B cell (primary cell): ENCODE results near the gene ACHE. TPM values are rescaled to one million over a fixed set of nuclear protein-coding genes. Genes with fewer than 3 reads are reported as not detected.

Experiments used
- ATAC-seq: fragments of 200-7000 bp; cut with Tn5 transposase; one replicate; pipeline ENCODE4 v1.10.0; 2021; ENCODE audit warnings: low read depth, mild to moderate bottlenecking, moderate number of reproducible peaks, moderate library complexity
- CTCF ChIA-PET: fragments of 350-600 bp; sonication (Branson Sonifier 250); formaldehyde crosslinking; loops from one replicate; lab custom pipeline; 2021; ENCODE audit warnings: antibody characterized with exemption, inconsistent platforms; lab: Charles Lee
- POLR2A ChIA-PET: fragments of 350-600 bp; sonication (Branson Sonifier 250); formaldehyde crosslinking; loops from one replicate; lab custom pipeline; 2021; ENCODE audit warnings: antibody characterized with exemption; lab: Charles Lee
- DNase-seq: peaks from one replicate; pipeline ENCODE4 v3.0.0; 2013
- H2AFZ ChIP-seq: 2 replicates; pipeline ENCODE4 v1.6.1; 2012; ENCODE audit warnings: mild to moderate bottlenecking, low read depth, low read length; ENCODE audit not compliant: insufficient read depth, poor library complexity, severe bottlenecking
- H3K27ac ChIP-seq, 2 donors: 1 replicate in 1 of 2; 2 replicates in 1 of 2; pipeline ENCODE4 v1.5.1; 2012 to 2013; ENCODE audit warnings: low read length in 2 of 2, mild to moderate bottlenecking in 2 of 2, moderate library complexity in 1 of 2
- H3K27me3 ChIP-seq, 4 experiments: fragments of 200-600 bp in 1 of 4; sonication (generic) in 1 of 4; replicated peaks in 1 of 4; 1 replicate in 2 of 4; 2 replicates in 2 of 4; pipeline versions ENCODE4 v1.6.1 to v1.7.0; 2013 to 2016; ENCODE audit warnings: low read length in 3 of 4, mild to moderate bottlenecking in 2 of 4, mixed read lengths in 1 of 4, moderate library complexity in 1 of 4; ENCODE audit not compliant: insufficient read depth in 4 of 4, control insufficient read depth in 3 of 4; ENCODE audit errors: control extremely low read depth in 1 of 4
- H3K36me3 ChIP-seq, 2 experiments: replicated peaks in 1 of 2; 1 replicate in 1 of 2; 2 replicates in 1 of 2; pipeline versions ENCODE4 v1.6.1 to v1.7.1; 2013; ENCODE audit warnings: low read length in 1 of 2; ENCODE audit not compliant: insufficient read depth in 2 of 2, control insufficient read depth in 1 of 2; ENCODE audit errors: control extremely low read depth in 1 of 2, extremely low read depth in 1 of 2
- H3K4me1 ChIP-seq, 2 donors: fragments of 200-600 bp in 1 of 2; sonication (generic) in 1 of 2; 1 replicate in 1 of 2; 2 replicates in 1 of 2; pipeline versions ENCODE4 v1.5.1 to v1.6.1; 2013 to 2017; ENCODE audit warnings: low read length in 2 of 2; ENCODE audit not compliant: control insufficient read depth in 2 of 2, insufficient read depth in 2 of 2
- H3K4me2 ChIP-seq: replicated peaks from 2 replicates; pipeline ENCODE3; 2012; ENCODE audit warnings: mild to moderate bottlenecking, low read depth, low read length; ENCODE audit not compliant: poor library complexity, severe bottlenecking
- H3K4me3 ChIP-seq, 5 experiments: fragments of 200-600 bp in 1 of 5; sonication (generic) in 1 of 5; 1 replicate in 3 of 5; 2 replicates in 2 of 5; pipeline versions ENCODE4 v1.5.1 to v1.7.0; 2011 to 2016; ENCODE audit warnings: low read length in 4 of 5, mild to moderate bottlenecking in 4 of 5, low read depth in 2 of 5, control low read depth in 1 of 5, moderate library complexity in 1 of 5; ENCODE audit not compliant: insufficient read depth in 1 of 5; ENCODE audit errors: control extremely low read depth in 1 of 5, extremely low read depth in 1 of 5
- H3K79me2 ChIP-seq: fragments of 200-600 bp; sonication (generic); one replicate; pipeline ENCODE4 v1.6.0; 2016; ENCODE audit warnings: low read length; ENCODE audit not compliant: control insufficient read depth, insufficient read depth
- H3K9ac ChIP-seq: fragments of 200-600 bp; sonication (generic); 2 replicates; pipeline ENCODE4 v1.6.1; 2017; ENCODE audit warnings: mild to moderate bottlenecking, low read length, moderate library complexity
- H3K9me3 ChIP-seq, 3 donors: one replicate each; pipeline versions ENCODE4 v1.6.1 to v1.7.1; 2013; ENCODE audit warnings: low read length in 2 of 3; ENCODE audit not compliant: control insufficient read depth in 2 of 3, insufficient read depth in 1 of 3; ENCODE audit errors: control extremely low read depth in 1 of 3
- H4K20me1 ChIP-seq: 2 replicates; pipeline ENCODE4 v1.6.0; 2012; ENCODE audit warnings: mild to moderate bottlenecking, low read length; ENCODE audit not compliant: insufficient read depth, control insufficient read depth, poor library complexity, severe bottlenecking
- H3K27ac Mint-ChIP-seq: one replicate; pipeline ENCODE4 v1.8.0; 2021; ENCODE audit warnings: mixed read lengths
- H3K27me3 Mint-ChIP-seq: one replicate; pipeline ENCODE4 v1.8.0; 2021; ENCODE audit warnings: mixed read lengths
- H3K4me1 Mint-ChIP-seq: one replicate; pipeline ENCODE4 v1.8.0; 2021; ENCODE audit warnings: mixed read lengths
- H3K4me3 Mint-ChIP-seq: one replicate; pipeline ENCODE4 v1.8.0; 2021; ENCODE audit warnings: mixed read lengths
- H3K9me3 Mint-ChIP-seq: one replicate; pipeline ENCODE4 v1.8.0; 2022; ENCODE audit warnings: mixed read lengths; ENCODE audit not compliant: insufficient read depth
- EZH2 ChIP-seq: IDR thresholded peaks from 2 replicates; pipeline ENCODE4 v1.6.1; 2012; ENCODE audit warnings: borderline replicate concordance, low read depth, mild to moderate bottlenecking, moderate library complexity, low read length; ENCODE audit not compliant: insufficient read depth, poor library complexity, severe bottlenecking
- WGBS: methylation state at CpG from one replicate; pipeline ENCODE4 v1.1.5; 2013; ENCODE audit warnings: missing lambda C conversion rate; ENCODE audit not compliant: insufficient coverage; 5-methylcytosine and 5-hydroxymethylcytosine counted together
- intact Hi-C: fragments of 100-400 bp; cut with micrococcal nuclease; formaldehyde crosslinking; loops from one replicate; pipeline ENCODE4 v1.10.0; 2022
- polyA plus RNA-seq: library from polyadenylated mRNA; depleted of rRNA; stranded (reverse); fragments of >200 nt; gene quantifications from 2 replicates; pipeline ENCODE4 v1.2.3, GENCODE V29; 2012
- total RNA-seq, 2 donors: library from RNA; stranded (reverse); fragments of 120-200 nt in 1 of 2; gene quantifications; 1 replicate in 1 of 2; 2 replicates in 1 of 2; pipeline versions ENCODE4 v1.2.3 to v1.2.4, GENCODE V29; 2013 to 2022
- TF ChIP-seq, protein P1 (sequence below): fragments of 200-600 bp; IDR thresholded peaks from one replicate; pipeline ENCODE4 v1.8.0; 2022; ENCODE audit warnings: antibody characterized with exemption, mild to moderate bottlenecking

ACHE gene
- total and polyA plus RNA-seq, 2 donors (not counting 1 experiment from before 2014, with no cell fraction given): 0.13 to 0.15 TPM

DNA sequence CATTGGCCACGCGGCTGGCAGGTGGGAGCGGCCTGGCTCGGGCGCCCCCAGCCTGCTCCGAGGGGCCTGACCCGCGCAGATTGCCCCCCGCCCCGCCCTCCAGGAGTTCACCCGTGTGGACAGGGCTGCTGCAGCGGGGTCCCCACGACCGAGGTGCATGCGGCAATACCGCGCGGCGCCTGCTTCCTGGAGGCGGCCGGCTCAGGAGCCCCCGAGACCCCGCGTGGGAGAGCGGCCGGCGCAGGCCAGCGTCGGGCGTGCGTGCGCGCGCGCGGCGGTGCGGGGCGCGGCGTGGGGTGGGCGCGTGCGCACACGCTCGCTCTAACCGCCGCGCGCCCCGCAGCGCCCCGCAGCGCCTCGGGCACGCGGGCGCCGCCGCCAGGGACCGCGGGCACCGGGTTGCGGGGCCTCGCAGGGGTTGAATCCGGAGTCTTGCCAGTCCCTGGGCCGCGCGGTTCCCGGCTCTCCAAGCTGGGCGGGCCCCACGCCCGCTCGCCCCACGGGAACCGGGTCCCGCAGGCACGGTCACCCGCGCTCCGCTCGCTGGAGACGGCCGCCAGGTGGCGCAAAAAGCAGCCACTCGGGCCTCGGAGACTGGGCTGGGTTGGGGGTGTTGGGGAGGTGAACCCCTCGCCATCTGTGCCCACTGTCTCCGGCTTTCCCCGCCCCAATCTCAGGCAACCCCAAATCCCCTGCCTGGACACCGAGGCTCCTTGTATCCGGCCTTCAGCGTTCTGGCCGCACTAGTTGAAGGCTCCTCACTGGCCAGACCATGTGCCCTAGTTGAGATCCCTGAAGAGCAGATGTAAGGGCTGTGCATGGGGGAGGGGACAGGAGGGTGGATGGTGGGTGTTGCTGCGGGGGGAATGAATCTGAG lies 1.3 kb upstream of the ACHE start:
- H3K4me2 ChIP-seq: peak overlapping the region; percentile 100
- H3K9ac ChIP-seq: peak overlapping the region; percentile 55
- Mint-ChIP-seq H3K27me3 (peaks cover 38% of the 10 kb centered on the region), H3K27ac (no peak overlapping the region), H3K4me3 (peak overlapping the region; percentile 91), H3K9me3 (no peaks in the 10 kb centered on the region), H3K4me1 (peaks cover 12% of the 10 kb centered on the region)
- DNase-seq (peak; percentile 78), ATAC-seq (peak; percentile 51)
- peak overlapping the region in 3 of 5 experiments; percentile 30 to 42 (median 32) for H3K4me3 ChIP-seq
- peaks cover 0 to 66% (median 23%) of the 10 kb centered on the region in 4 experiments for H3K27me3 ChIP-seq
- peak overlapping the region; percentile 41 for H2AFZ ChIP-seq
- H3K27ac ChIP-seq: no peak overlapping the region
- no peaks in the 10 kb centered on the region for H4K20me1 ChIP-seq
- peaks cover 22 to 23% of the 10 kb centered on the region in 2 donors for H3K4me1 ChIP-seq
- H3K79me2 ChIP-seq: no peaks in the 10 kb centered on the region
- TF ChIP-seq, protein P1, sequence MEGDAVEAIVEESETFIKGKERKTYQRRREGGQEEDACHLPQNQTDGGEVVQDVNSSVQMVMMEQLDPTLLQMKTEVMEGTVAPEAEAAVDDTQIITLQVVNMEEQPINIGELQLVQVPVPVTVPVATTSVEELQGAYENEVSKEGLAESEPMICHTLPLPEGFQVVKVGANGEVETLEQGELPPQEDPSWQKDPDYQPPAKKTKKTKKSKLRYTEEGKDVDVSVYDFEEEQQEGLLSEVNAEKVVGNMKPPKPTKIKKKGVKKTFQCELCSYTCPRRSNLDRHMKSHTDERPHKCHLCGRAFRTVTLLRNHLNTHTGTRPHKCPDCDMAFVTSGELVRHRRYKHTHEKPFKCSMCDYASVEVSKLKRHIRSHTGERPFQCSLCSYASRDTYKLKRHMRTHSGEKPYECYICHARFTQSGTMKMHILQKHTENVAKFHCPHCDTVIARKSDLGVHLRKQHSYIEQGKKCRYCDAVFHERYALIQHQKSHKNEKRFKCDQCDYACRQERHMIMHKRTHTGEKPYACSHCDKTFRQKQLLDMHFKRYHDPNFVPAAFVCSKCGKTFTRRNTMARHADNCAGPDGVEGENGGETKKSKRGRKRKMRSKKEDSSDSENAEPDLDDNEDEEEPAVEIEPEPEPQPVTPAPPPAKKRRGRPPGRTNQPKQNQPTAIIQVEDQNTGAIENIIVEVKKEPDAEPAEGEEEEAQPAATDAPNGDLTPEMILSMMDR: peak; percentile 79
- no peak for TF ChIP-seq EZH2
- no peaks in the 10 kb centered on the region for H3K36me3 ChIP-seq
- peaks cover 0 to 16% (median 0%) of the 10 kb centered on the region in 3 donors for H3K9me3 ChIP-seq
- 3% methylated on average over 91 of the region's 95 CpGs for WGBS
- intact Hi-C loops: loop anchor here (10.0 kb wide), 1 partner anchor 248 kb away; no protein-coding TSS in a partner anchor
- POLR2A ChIA-PET: no interaction called here
- CTCF ChIA-PET: interaction anchor here (2.2 kb wide), 1 partner anchor 162 kb away, joined by 27 read pairs; no protein-coding TSS in a partner anchor
